ENCODE results near the gene SMIM9.

SMIM9 gene

GRCh38 chrX:154815274-154815818 is 19.1 kb downstream of the SMIM9 start:
- no peak for DNase-seq (ENCODE audit: low read depth)

GRCh38 chrX:154813801-154814200 is 20.7 kb downstream of the SMIM9 start:
- DNase-seq (ENCODE audit: low read depth), result no peak

- DNase-seq (ENCODE audit: low read depth), result no peak
Measured at GRCh38 chrX:154812341-154813101, 21.9 kb downstream of the SMIM9 start.

DNA sequence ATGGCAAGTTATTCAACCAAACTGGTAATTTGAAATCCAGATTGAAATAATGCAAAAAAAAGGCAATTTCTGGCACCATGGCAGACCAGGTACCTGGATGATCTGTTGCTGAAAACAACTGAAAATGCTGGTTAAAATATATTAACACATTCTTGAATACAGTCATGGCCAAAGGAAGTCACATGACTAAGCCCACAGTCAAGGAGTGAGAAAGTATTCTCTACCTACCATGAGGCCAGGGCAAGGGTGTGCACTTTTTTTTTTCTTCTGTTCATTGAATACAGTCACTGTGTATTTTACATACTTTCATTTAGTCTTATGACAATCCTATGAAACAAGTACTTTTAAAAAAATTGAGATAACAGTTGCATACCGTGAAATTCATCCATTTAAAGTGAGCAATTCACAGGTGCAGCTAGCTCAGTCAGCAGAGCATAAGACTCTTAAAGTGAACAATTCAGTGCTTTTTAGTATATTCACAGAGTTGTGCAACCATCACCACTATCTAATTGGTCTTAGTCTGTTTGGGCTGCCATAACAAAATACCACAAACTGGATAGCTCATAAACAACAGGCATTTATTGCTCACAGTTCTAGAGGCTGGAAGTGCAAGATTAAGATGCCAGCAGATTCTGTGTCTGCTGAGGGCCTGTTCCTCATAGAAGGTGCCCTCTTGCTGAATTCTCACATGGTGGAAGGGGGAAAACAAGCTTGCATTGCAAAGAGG is 24.4 kb downstream of the SMIM9 start:
- DNase-seq (ENCODE audit: low read depth), result no peak

- DNase-seq (ENCODE audit: low read depth), result no peak
Measured at GRCh38 chrX:154806837-154807501, 27.5 kb downstream of the SMIM9 start.

DNA sequence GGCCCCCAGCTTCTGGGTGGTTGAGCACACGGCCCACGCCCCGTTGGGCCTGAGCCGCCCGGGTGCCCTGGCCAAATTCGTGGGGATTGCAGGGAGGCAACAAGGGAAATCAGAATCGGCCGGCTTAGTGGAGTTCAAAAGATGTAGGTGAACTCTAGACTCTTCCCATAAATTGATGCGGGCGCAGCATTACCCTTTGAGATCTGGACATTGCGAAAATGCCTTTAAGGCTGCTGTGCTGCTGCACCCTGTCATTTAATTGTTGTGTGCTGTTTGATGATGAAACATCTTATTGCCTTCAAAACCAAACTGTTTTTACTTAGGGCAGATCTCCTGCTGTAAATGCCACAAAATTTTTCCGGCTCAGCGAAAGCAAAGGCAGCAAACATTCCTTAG is 28.8 kb downstream of the SMIM9 start:
- no peak for DNase-seq (ENCODE audit: low read depth)

GRCh38 chrX:154804957-154805695 is 29.3 kb downstream of the SMIM9 start, which contains the start of gene MPP1:
TSS of gene MPP1 (minus strand) at chrX:154805485. CDS start at chrX:154805373, 112 bp downstream.
- DNase-seq (ENCODE audit: low read depth), result no peak

DNA sequence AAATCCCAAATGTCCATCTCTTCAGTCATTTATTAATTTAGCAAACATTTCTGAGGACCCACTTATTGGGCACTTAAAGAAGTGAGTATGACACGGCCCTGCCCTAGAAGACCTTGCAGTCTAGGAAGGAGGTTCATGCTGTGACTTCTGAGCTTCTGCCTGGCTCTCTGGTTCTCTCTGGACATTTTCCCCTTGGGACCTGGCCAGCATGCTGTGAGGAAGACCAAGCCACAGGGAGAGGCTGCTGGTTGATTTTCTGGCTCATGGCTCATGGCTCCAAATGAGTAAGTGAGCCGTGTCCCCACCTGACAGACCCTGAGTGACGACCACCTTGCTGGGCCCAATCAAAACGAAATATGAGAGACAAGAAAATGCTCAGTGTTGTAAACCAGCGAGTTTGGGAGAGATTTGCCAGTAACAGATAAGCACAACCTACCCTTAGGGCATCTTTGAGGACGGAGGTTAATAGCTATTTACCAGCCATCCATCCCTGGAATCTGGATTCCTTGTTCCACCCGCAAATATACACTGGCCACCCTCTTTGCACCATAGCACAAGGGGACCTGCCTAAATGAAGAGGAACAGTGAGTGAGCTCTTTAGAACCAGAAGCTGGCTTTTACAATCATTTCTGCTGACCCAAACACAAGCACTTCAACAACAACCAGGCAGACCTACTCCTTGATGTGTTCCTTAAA is 30.1 kb downstream of the SMIM9 start:
- DNase-seq (ENCODE audit: low read depth), result no peak

- no peak for DNase-seq (ENCODE audit: low read depth)
Measured at GRCh38 chrX:154802947-154803346, 31.5 kb downstream of the SMIM9 start.

DNA sequence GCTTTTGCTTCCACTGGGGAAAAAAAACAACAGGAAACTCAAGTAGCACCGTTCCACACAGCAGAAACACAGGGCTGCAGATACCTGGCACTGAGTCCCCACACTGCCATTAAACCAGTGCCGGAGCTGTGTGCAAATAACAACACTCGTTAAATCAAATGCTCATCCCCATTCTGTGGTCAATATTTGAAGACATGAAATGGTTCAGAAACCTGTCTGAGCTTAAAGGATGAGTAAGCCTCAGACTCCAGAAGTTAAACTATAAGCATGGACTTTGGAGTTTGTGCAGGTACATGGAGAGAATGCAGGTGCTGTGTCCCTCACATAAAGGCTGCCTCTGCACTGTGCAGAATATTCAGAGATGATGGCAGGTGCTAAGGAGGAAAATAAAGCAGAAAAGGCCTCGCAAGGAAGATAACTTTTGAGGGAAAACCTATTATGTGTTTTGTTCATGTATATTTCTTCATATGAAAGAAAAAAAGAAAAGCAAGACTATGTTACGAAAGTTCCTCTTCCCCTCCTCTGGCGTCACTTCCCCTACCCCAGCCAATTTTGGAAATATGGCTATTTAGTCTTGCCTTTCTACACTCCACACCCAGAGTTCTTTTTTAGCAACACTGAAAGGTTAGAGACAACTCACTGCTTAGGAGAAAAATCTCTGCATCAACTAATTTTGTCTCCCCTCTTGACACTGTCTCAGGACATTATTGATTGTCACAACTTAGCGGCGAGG is 33.8 kb downstream of the SMIM9 start:
- no peak for DNase-seq (ENCODE audit: low read depth)

- DNase-seq (ENCODE audit: low read depth), result no peak
Measured at GRCh38 chrX:154799556-154800348, 34.7 kb downstream of the SMIM9 start.

DNA sequence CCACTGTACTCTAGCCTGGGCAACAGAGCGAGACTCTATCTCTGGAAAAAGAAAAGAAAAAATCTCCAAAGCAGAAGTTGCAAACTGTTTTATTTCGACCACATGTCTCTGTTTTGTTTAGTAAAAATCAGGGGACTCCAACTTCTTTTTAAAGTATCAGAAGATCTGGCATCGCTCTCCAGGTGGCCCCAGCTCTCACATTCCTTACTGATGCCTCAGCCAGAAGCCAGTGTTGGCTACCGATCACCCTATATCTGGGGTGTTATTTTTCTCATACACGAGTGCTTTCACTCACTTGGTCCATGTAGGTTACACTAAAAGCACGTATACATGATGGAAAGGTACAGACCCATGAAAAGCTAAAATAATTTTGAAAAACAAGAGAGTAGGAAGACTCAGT is 37.5 kb downstream of the SMIM9 start:
- DNase-seq (ENCODE audit: low read depth), result no peak

- DNase-seq (ENCODE audit: low read depth), result no peak
Measured at GRCh38 chrX:154795016-154795415, 39.4 kb downstream of the SMIM9 start.

- DNase-seq (ENCODE audit: low read depth), result no peak
Measured at GRCh38 chrX:154793084-154793795, 41.2 kb downstream of the SMIM9 start.

GRCh38 chrX:154791939-154792338 is 42.5 kb downstream of the SMIM9 start:
- no peak for DNase-seq (ENCODE audit: low read depth)

DNA sequence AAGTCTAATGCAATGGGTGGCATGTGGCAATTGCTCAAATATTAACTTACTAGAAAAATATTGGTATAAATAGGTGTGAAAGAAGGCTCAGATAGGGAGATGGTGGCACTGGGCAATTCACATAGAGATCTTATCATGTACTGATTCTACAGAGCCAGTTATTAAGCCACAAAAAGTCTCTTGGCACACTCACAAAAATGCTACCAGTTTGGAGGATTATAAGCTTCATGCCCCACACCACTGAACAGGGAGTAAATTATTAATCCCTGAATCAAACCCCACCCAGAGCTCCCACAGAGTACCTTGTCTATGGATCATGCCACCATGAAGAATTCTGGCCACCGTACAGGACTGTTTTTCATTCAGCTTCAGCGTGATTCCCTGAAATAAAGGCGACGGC is 43.0 kb downstream of the SMIM9 start:
- DNase-seq (ENCODE audit: low read depth), result no peak

GRCh38 chrX:154785716-154786115 is 48.7 kb downstream of the SMIM9 start:
- no peak for DNase-seq (ENCODE audit: low read depth)

- no peak for DNase-seq (ENCODE audit: low read depth)
Measured at GRCh38 chrX:154784149-154784995, 50.1 kb downstream of the SMIM9 start.
